SK-N-SH (cell line): ENCODE data around the gene MADCAM1.

Experiments used
- POLR2AphosphoS5 ChIP-seq: IDR thresholded peaks from 2 replicates; pipeline ENCODE4 v1.6.1; 2012; ENCODE audit warnings: low read depth, low read length
- SMC3 ChIP-seq: IDR thresholded peaks from 2 replicates; pipeline ENCODE4 v1.6.1; 2012; ENCODE audit warnings: low read depth, low read length, improper control_type of control experiment
- TF ChIP-seq, protein P1 (sequence below): fragments of 200-600 bp; sonication (generic); IDR thresholded peaks from 2 replicates; pipeline ENCODE4 v1.6.1; 2017; ENCODE audit warnings: antibody characterized with exemption, mild to moderate bottlenecking, moderate library complexity

DNA sequence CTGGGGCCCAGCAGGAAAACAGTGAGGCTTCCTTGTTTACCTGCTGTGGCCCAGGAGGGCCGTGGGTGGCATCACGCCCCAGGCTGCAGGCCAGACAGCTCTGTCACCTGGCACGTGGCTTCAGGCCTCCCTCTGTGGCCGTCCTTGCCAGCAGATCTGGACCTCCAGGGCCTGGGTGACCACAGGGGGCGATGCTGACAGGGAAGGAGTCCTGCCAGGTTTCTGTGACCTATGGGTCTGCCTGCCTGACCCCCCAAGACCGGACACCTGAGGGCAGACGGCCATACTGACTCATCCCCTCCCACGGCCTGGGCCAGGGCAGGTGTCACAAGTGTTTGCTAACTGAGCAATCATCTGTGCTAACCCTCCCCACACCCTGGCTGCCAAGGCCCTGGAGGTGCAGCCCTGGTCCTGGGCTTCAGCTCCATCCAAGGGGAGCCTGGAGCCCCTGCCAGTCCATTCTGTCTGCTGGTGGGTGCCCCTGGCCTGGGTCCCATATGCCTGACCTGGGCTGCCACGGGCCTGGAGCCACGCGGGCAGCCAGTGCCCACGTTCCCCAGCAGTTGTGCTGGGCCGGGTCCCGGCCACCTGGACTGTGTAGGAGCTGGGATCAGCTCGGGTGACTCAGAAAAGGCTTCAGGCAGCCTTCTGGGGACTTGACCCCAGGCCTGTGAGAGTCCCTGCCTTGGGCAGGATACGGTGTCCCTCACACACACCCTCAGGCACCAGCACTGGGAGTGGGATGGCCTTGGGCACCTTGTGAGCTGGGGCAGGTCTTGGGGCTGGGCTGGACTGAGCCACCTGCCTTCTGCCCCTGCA, 38.9 kb downstream of the MADCAM1 start:
- TF ChIP-seq, protein P1, sequence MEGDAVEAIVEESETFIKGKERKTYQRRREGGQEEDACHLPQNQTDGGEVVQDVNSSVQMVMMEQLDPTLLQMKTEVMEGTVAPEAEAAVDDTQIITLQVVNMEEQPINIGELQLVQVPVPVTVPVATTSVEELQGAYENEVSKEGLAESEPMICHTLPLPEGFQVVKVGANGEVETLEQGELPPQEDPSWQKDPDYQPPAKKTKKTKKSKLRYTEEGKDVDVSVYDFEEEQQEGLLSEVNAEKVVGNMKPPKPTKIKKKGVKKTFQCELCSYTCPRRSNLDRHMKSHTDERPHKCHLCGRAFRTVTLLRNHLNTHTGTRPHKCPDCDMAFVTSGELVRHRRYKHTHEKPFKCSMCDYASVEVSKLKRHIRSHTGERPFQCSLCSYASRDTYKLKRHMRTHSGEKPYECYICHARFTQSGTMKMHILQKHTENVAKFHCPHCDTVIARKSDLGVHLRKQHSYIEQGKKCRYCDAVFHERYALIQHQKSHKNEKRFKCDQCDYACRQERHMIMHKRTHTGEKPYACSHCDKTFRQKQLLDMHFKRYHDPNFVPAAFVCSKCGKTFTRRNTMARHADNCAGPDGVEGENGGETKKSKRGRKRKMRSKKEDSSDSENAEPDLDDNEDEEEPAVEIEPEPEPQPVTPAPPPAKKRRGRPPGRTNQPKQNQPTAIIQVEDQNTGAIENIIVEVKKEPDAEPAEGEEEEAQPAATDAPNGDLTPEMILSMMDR: no peak
- no peak for TF ChIP-seq SMC3
- TF ChIP-seq POLR2AphosphoS5: no peak
